H1 (cell line): ENCODE results near the gene PHRF1. TPM values are rescaled to one million over a fixed set of nuclear protein-coding genes. Genes with fewer than 3 reads are reported as not detected.

Experiments used
- ATF2 ChIP-seq: IDR thresholded peaks from 2 replicates; pipeline ENCODE4 v1.6.1; 2012; ENCODE audit warnings: low read length, inconsistent platforms
- CTCF ChIP-seq, 3 experiments: IDR thresholded peaks; 1 replicate in 2 of 3; 2 replicates in 1 of 3; pipeline versions ENCODE4 v1.5.1 to v1.6.1; 2011; ENCODE audit warnings: low read length in 3 of 3, mild to moderate bottlenecking in 3 of 3, inconsistent platforms in 2 of 3, low read depth in 1 of 3, moderate library complexity in 1 of 3; ENCODE audit not compliant: insufficient read depth in 1 of 3; ENCODE audit errors: control extremely low read depth in 1 of 3
- RXRA ChIP-seq: IDR thresholded peaks from 2 replicates; pipeline ENCODE4 v1.6.1; 2011; ENCODE audit warnings: low read depth, mild to moderate bottlenecking, low read length, moderate library complexity; ENCODE audit not compliant: insufficient read depth
- polyA plus RNA-seq, 7 experiments: library from polyadenylated mRNA; depleted of rRNA in 3 of 7; stranded (reverse) in 5 of 7; unstranded in 2 of 7; fragments of >200 nt in 5 of 7; fragments of 200-250 nt in 2 of 7; gene quantifications; 1 replicate in 5 of 7; 2 replicates in 1 of 7; 4 replicates in 1 of 7; pipeline versions ENCODE4 v1.2.1 to v1.2.3, GENCODE V29; 2011 to 2013; ENCODE audit warnings: missing spikeins in 2 of 7, mixed read lengths in 2 of 7
- total RNA-seq: library from RNA; stranded (reverse); fragmentation: NEBNext Ultra II Directional; extraction: Animal tissue kit (Norgen Biotek cat#: 25700); gene quantifications from 2 replicates; pipeline ENCODE4 v1.2.1, GENCODE V29; 2021

PHRF1 gene
- total and polyA plus RNA-seq, 2 of the 8 experiments (the other 6 are each of a cell fraction or from before 2014, with no cell fraction given), result 13.4 to 37.3 TPM

DNA sequence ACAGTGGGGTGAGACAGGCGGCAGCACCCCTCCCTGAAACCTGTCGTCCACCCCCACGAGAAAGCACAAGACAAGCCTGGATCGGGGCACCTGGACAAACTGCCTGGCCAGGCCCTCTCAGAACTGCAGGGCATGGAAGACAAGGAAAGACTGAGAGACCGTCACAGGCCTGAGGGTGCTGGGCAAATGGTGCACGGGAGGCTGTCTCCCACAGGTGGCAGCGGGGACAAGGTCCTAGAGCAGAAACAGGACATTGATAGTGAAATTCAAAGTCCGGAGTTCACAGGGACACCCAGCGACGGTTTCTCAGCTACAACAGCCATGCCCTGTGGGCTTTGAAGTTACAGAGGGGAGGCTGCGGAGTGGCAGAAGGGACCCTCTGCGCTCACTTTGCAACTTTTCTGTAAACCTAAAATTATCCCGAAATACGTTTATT, 81.4 kb downstream of the PHRF1 start (continued):
- TF ChIP-seq RXRA (no peak), ATF2 (no peak), CTCF (IDR thresholded peaks at IDR 0.05; ENCODE audit: control extremely low read depth in 1 of 3, insufficient read depth in 1 of 3, low read depth in 1 of 3, low read length in 3 of 3) (no peak)
